ENCODE measurements around the gene PDE4DIP.
"Not testable (repeated sequence)": the region's sequence is repeated elsewhere in the genome, so short reads cannot be mapped to it uniquely, and the experiment has no call there.

The PDE4DIP gene

GRCh38 chr1:148874408-148875388 is 30.5 kb downstream of the PDE4DIP start:
- not testable (repeated sequence) for DNase-seq

- DNase-seq, result not testable (repeated sequence)
These were observed 35.7 kb downstream of the PDE4DIP start for GRCh38 chr1:148879812-148880416.

GRCh38 chr1:148881261-148881660 is 37.0 kb downstream of the PDE4DIP start:
- DNase-seq, result not testable (repeated sequence)

GRCh38 chr1:148885219-148885618 is 41.0 kb downstream of the PDE4DIP start:
- not testable (repeated sequence) for DNase-seq

- DNase-seq, result not testable (repeated sequence)
These were observed 42.1 kb downstream of the PDE4DIP start for GRCh38 chr1:148886293-148886692.

GRCh38 chr1:148888597-148888996 is 44.4 kb downstream of the PDE4DIP start:
- not testable (repeated sequence) for DNase-seq

- DNase-seq, result not testable (repeated sequence)
These were observed 45.2 kb downstream of the PDE4DIP start for GRCh38 chr1:148889267-148890074.

- DNase-seq, result not testable (repeated sequence)
These were observed 45.9 kb downstream of the PDE4DIP start for GRCh38 chr1:148890075-148890568.

GRCh38 chr1:148894360-148895352 is 50.4 kb downstream of the PDE4DIP start:
- not testable (repeated sequence) for DNase-seq

- not testable (repeated sequence) for DNase-seq
These were observed 55.8 kb downstream of the PDE4DIP start for GRCh38 chr1:148900026-148900425.

GRCh38 chr1:148900691-148901090 is 56.5 kb downstream of the PDE4DIP start:
- DNase-seq, result not testable (repeated sequence)

- DNase-seq, result not testable (repeated sequence)
These were observed 57.1 kb downstream of the PDE4DIP start for GRCh38 chr1:148901150-148901952.

GRCh38 chr1:148901953-148902341 is 57.7 kb downstream of the PDE4DIP start:
- not testable (repeated sequence) for DNase-seq

GRCh38 chr1:148909219-148909826 is 65.1 kb downstream of the PDE4DIP start:
- not testable (repeated sequence) for DNase-seq

- not testable (repeated sequence) for DNase-seq
These were observed 67.2 kb downstream of the PDE4DIP start for GRCh38 chr1:148911303-148911928.

- not testable (repeated sequence) for DNase-seq
These were observed 72.0 kb downstream of the PDE4DIP start for GRCh38 chr1:148916222-148916621.

- not testable (repeated sequence) for DNase-seq
These were observed 72.6 kb downstream of the PDE4DIP start for GRCh38 chr1:148916695-148917348.

GRCh38 chr1:148918836-148919447 is 74.7 kb downstream of the PDE4DIP start:
- not testable (repeated sequence) for DNase-seq

Measured in stimulated activated CD4-positive, alpha-beta T cell treated with anti-CD3 and anti-CD28 coated beads, Interleukin-2, amount 100 ng/mL, for 48 hours (primary cell).